Measurements from ENCODE around the gene SAPCD1.

Gene SAPCD1

GRCh38 chr6:31749301-31750036 is 13.0 kb upstream of the SAPCD1 start:
- in situ Hi-C loops (cut with MboI; ENCODE audit: low sequenced_read_pairs): no loop called here

GRCh38 chr6:31750411-31751022 is 11.9 kb upstream of the SAPCD1 start:
- in situ Hi-C loops (cut with MboI; ENCODE audit: low sequenced_read_pairs): no loop called here

- in situ Hi-C loops (cut with MboI; ENCODE audit: low sequenced_read_pairs): no loop called here
These were observed 9.6 kb upstream of the SAPCD1 start for GRCh38 chr6:31752739-31753319.

- in situ Hi-C loops (cut with MboI; ENCODE audit: low sequenced_read_pairs): no loop called here
These were observed 4.2 kb upstream of the SAPCD1 start for GRCh38 chr6:31758281-31758680.

- in situ Hi-C loops (cut with MboI; ENCODE audit: low sequenced_read_pairs): no loop called here
These were observed 1.7 kb upstream of the SAPCD1 start for GRCh38 chr6:31760790-31761189.

- in situ Hi-C loops (cut with MboI; ENCODE audit: low sequenced_read_pairs): no loop called here
These were observed 1.1 kb upstream of the SAPCD1 start for GRCh38 chr6:31761343-31761742.

GRCh38 chr6:31762878-31763618 is 592 bp downstream of the SAPCD1 start:
- in situ Hi-C loops (cut with MboI; ENCODE audit: low sequenced_read_pairs): no loop called here

GRCh38 chr6:31763619-31763940 is 1.1 kb downstream of the SAPCD1 start:
- in situ Hi-C loops (cut with MboI; ENCODE audit: low sequenced_read_pairs): no loop called here

- in situ Hi-C loops (cut with MboI; ENCODE audit: low sequenced_read_pairs): no loop called here
These were observed 1.7 kb downstream of the SAPCD1 start for GRCh38 chr6:31764198-31764597.

- in situ Hi-C loops (cut with MboI; ENCODE audit: low sequenced_read_pairs): no loop called here
These were observed 3.1 kb downstream of the SAPCD1 start for GRCh38 chr6:31765559-31765909.

- in situ Hi-C loops (cut with MboI; ENCODE audit: low sequenced_read_pairs): no loop called here
These were observed 3.7 kb downstream of the SAPCD1 start for GRCh38 chr6:31765910-31766794.

GRCh38 chr6:31767096-31767645 is 4.7 kb downstream of the SAPCD1 start:
- in situ Hi-C loops (cut with MboI; ENCODE audit: low sequenced_read_pairs): no loop called here

GRCh38 chr6:31768363-31769257 is 6.2 kb downstream of the SAPCD1 start:
- in situ Hi-C loops (cut with MboI; ENCODE audit: low sequenced_read_pairs): no loop called here

GRCh38 chr6:31769684-31770371 is 7.4 kb downstream of the SAPCD1 start:
- in situ Hi-C loops (cut with MboI; ENCODE audit: low sequenced_read_pairs): no loop called here

GRCh38 chr6:31770860-31771259 is 8.4 kb downstream of the SAPCD1 start:
- in situ Hi-C loops (cut with MboI; ENCODE audit: low sequenced_read_pairs): no loop called here

GRCh38 chr6:31771992-31772358 is 9.5 kb downstream of the SAPCD1 start:
- in situ Hi-C loops (cut with MboI; ENCODE audit: low sequenced_read_pairs): no loop called here

GRCh38 chr6:31775184-31775583 is 12.7 kb downstream of the SAPCD1 start:
- in situ Hi-C loops (cut with MboI; ENCODE audit: low sequenced_read_pairs): no loop called here

- in situ Hi-C loops (cut with MboI; ENCODE audit: low sequenced_read_pairs): no loop called here
These were observed 13.4 kb downstream of the SAPCD1 start for GRCh38 chr6:31775633-31776484.
